KMS-11 (cell line): ENCODE results near the gene AUTS2.

ENCODE experiments used
- H2AFZ ChIP-seq: fragments of 200-600 bp; sonication (generic); 2 replicates; pipeline ENCODE4 v1.6.1; 2016; ENCODE audit warnings: antibody characterized with exemption, mixed run types, low read depth
- H3K27ac ChIP-seq: fragments of 200-600 bp; sonication (generic); 2 replicates; pipeline ENCODE4 v1.6.1; 2016; ENCODE audit warnings: mild to moderate bottlenecking, mixed run types
- H3K27me3 ChIP-seq: fragments of 200-600 bp; sonication (generic); 2 replicates; pipeline ENCODE4 v1.6.1; 2017; ENCODE audit warnings: mild to moderate bottlenecking, low read depth, mixed run types, moderate library complexity; ENCODE audit not compliant: insufficient read depth
- H3K36me3 ChIP-seq: fragments of 200-600 bp; sonication (generic); 2 replicates; pipeline ENCODE4 v1.6.1; 2017; ENCODE audit warnings: mild to moderate bottlenecking, mixed run types; ENCODE audit not compliant: insufficient read depth
- H3K4me1 ChIP-seq: fragments of 200-600 bp; sonication (generic); 2 replicates; pipeline ENCODE4 v1.6.1; 2016; ENCODE audit warnings: mild to moderate bottlenecking, low read depth, mixed run types; ENCODE audit not compliant: poor library complexity, severe bottlenecking
- H3K4me2 ChIP-seq: fragments of 200-600 bp; sonication (generic); 2 replicates; pipeline ENCODE4 v1.7.0; 2016; ENCODE audit warnings: mild to moderate bottlenecking, mixed run types
- H3K4me3 ChIP-seq: fragments of 200-600 bp; sonication (generic); IDR thresholded peaks from 2 replicates; pipeline ENCODE4 v1.6.1; 2017; ENCODE audit warnings: low read depth, low read length, mixed read lengths; ENCODE audit not compliant: insufficient read depth
- H3K79me2 ChIP-seq: fragments of 200-600 bp; sonication (generic); 2 replicates; pipeline ENCODE4 v1.6.1; 2016; ENCODE audit warnings: low read depth, mixed run types; ENCODE audit not compliant: insufficient read depth
- H3K9ac ChIP-seq: fragments of 200-600 bp; sonication (generic); 2 replicates; pipeline ENCODE4 v1.6.1; 2016; ENCODE audit warnings: mild to moderate bottlenecking, mixed run types
- H4K20me1 ChIP-seq: fragments of 200-600 bp; sonication (generic); 2 replicates; pipeline ENCODE4 v1.6.1; 2016; ENCODE audit warnings: mild to moderate bottlenecking, mixed run types; ENCODE audit not compliant: insufficient read depth
- TF ChIP-seq, protein P1 (sequence below): fragments of 200-600 bp; sonication (generic); conservative IDR thresholded peaks from 2 replicates; pipeline ENCODE4 v1.6.1; 2017; ENCODE audit warnings: low read depth, mild to moderate bottlenecking, antibody characterized with exemption, low read length, moderate library complexity, mixed read lengths

Gene AUTS2

DNA sequence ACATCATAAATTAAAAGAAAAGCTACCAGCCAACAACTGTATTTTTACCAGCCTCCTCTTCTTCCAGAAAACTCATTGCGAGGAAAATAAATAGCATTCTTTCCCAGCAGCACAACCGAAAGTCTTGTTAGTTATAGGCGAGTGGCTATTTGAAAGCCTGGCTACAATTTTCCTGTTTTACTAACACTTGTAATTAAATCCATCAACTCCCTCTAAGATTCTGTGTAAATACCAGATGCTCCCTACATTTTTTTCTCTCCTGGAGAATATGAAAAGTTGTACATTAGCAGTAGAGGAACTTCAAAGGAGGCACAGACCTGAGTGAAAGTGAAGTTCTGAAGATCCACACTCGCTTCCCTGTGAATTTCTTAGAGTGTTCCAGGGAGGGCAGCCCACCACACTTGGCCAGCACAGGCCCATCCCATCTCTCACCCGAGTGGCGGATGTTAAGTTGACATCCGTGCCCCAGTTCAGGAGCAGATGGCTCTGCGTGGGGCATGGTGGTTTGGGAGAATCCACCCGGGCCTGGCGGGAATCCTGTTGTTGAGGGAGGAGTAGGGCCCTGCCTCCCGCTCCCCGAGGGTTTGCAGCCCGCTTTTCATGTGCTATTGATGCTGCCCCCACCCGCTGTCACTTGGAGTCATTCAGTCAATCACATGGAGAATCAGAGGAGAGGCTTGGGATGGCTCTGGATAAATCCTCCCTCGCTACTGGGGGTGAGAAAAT lies 1082.6 kb downstream of the AUTS2 start:
- TF ChIP-seq, protein P1, sequence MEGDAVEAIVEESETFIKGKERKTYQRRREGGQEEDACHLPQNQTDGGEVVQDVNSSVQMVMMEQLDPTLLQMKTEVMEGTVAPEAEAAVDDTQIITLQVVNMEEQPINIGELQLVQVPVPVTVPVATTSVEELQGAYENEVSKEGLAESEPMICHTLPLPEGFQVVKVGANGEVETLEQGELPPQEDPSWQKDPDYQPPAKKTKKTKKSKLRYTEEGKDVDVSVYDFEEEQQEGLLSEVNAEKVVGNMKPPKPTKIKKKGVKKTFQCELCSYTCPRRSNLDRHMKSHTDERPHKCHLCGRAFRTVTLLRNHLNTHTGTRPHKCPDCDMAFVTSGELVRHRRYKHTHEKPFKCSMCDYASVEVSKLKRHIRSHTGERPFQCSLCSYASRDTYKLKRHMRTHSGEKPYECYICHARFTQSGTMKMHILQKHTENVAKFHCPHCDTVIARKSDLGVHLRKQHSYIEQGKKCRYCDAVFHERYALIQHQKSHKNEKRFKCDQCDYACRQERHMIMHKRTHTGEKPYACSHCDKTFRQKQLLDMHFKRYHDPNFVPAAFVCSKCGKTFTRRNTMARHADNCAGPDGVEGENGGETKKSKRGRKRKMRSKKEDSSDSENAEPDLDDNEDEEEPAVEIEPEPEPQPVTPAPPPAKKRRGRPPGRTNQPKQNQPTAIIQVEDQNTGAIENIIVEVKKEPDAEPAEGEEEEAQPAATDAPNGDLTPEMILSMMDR, result no peak
- Histone ChIP-seq H3K79me2 (no peaks in the 10 kb centered on the region), H3K4me1 (peaks cover 63% of the 10 kb centered on the region), H3K4me2 (peak overlapping the region; percentile 74; the same call in 1 of the 2 replicates), H3K4me3 (no peak overlapping the region), H3K36me3 (no peaks in the 10 kb centered on the region), H3K27me3 (no peaks in the 10 kb centered on the region), H3K27ac (peak overlapping the region; percentile 78; the same call in 1 of the 2 replicates), H2AFZ (no peak overlapping the region), H4K20me1 (no peaks in the 10 kb centered on the region), H3K9ac (no peak overlapping the region)

DNA sequence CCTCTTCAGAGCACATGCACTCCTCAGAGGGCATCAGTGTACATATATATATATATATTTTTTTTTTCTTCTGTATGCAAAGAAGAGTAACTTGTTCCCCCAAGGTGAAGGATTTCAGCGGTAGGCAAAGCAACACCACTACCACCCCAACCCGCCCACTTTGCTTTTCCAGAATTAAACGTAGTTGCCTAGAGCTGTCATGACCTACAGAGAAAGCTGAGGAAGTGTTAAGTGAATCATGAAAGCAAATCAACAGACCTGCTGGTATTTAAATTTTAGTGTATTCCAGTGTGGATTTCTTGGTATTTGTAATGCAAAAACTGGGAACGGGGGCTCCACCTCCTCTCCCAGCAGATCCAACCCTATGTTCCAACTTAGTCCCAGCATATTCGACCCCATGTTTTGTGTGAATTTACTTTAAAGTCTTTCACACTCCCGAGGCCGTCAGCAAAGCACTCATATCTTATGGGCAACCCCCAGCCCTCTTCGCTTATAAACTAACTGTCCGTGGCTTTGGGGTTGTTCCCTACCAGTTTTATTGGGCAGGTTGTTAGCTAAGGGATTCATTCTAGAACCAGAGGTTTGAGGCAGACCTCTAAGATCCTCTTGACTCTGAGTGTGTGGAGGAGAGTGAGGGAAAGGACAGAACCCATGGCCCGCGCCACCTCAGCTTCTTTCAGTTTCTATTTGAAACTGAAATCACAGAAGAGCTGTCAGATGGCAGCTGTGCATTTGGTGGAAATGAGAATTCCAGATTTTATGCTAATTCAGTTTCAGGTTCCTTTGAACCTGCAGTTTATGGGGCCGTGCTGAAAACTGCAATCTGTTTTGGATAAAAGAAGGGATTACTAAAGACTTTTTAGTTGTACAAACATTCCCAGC lies 1083.4 kb downstream of the AUTS2 start:
- TF ChIP-seq, protein P1, result no peak
- H3K4me3 ChIP-seq, result no peak overlapping the region
- no peaks in the 10 kb centered on the region for H3K27me3 ChIP-seq
- H3K79me2 ChIP-seq, result no peaks in the 10 kb centered on the region
- peak overlapping the region; percentile 50 for H2AFZ ChIP-seq
- no peaks in the 10 kb centered on the region for H3K36me3 ChIP-seq
- peak overlapping the region; percentile 74 for H3K4me2 ChIP-seq
- peaks cover 63% of the 10 kb centered on the region for H3K4me1 ChIP-seq
- no peaks in the 10 kb centered on the region for H4K20me1 ChIP-seq
- peak overlapping the region; percentile 61 for H3K9ac ChIP-seq
- peak overlapping the region; percentile 78 for H3K27ac ChIP-seq

DNA sequence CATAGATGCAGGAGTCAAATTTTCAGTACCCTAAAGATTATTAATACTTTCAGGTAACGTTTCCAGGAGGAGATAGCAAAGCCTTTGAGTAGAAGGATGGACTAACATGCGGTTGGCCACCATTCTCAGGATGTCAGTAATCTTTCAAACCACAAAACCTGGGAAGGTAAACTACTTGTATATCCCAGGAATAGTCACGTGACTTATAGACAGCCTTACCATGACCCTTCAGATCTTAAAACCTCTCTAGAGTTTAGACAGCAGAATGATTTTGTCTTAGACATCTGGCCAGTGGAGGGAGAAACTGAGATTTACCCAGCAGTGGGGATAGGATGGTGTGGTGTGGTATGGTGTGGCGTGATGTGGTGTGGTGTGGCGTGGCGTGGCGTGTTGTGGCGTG lies 1085.9 kb downstream of the AUTS2 start:
- TF ChIP-seq, protein P1, result no peak
- Histone ChIP-seq H3K27ac (no peak overlapping the region), H3K9ac (no peak overlapping the region), H3K27me3 (no peaks in the 10 kb centered on the region), H3K79me2 (no peaks in the 10 kb centered on the region), H4K20me1 (no peaks in the 10 kb centered on the region), H3K4me3 (no peak overlapping the region), H2AFZ (no peak overlapping the region), H3K4me2 (no peak overlapping the region), H3K4me1 (peaks cover 50% of the 10 kb centered on the region), H3K36me3 (no peaks in the 10 kb centered on the region)

DNA sequence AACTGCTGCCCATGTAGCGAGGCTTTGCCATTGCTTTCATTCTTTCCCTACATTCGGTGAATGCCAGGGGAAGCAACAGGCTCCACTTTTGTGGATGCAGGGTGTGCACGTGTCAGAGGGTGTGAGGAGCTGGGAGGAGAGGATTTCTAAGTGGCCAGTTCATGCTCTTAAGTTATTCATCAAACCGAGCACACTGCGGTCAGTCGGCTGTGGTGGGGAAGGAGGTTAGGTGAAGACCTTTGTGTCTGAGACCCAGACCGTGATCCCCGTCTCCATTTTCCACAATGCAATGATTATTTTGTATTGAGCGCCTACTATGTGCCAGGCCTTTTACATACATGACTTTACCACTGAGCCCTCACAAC lies 1095.0 kb downstream of the AUTS2 start:
- TF ChIP-seq, protein P1, result no peak
- no peak overlapping the region for H3K4me3 ChIP-seq
- H4K20me1 ChIP-seq, result peaks cover under 1% of the 10 kb centered on the region; the same call in 1 of the 2 replicates
- H3K27me3 ChIP-seq, result no peaks in the 10 kb centered on the region
- H3K9ac ChIP-seq, result peak overlapping the region; percentile 98; the same call in 1 of the 2 replicates
- H3K79me2 ChIP-seq, result peaks cover 37% of the 10 kb centered on the region
- H3K27ac ChIP-seq, result no peak overlapping the region; the same call in 1 of the 2 replicates
- H2AFZ ChIP-seq, result peak overlapping the region; percentile 53
- no peaks in the 10 kb centered on the region for H3K36me3 ChIP-seq
- peak overlapping the region; percentile 62 for H3K4me2 ChIP-seq
- peaks cover 16% of the 10 kb centered on the region for H3K4me1 ChIP-seq
